Endodermal cell (in vitro differentiated cells): ENCODE results near the gene CAPN10. TPM values are rescaled to one million over a fixed set of nuclear protein-coding genes. Genes with fewer than 3 reads are reported as not detected.

Experiments used
- DNase-seq: peaks from one replicate; pipeline ENCODE4 v3.0.0-alpha.2; 2017
- H3K27ac ChIP-seq: 2 replicates; pipeline ENCODE4 v1.5.1; 2013; ENCODE audit warnings: mild to moderate bottlenecking, low read depth, low read length, moderate library complexity
- H3K27me3 ChIP-seq: 2 replicates; pipeline ENCODE4 v1.6.1; 2013; ENCODE audit warnings: mild to moderate bottlenecking, low read length, moderate library complexity; ENCODE audit not compliant: insufficient read depth, control insufficient read depth, poor library complexity, severe bottlenecking
- H3K36me3 ChIP-seq: 2 replicates; pipeline ENCODE4 v1.7.0; 2013; ENCODE audit warnings: mild to moderate bottlenecking, low read length, moderate library complexity; ENCODE audit not compliant: control insufficient read depth, insufficient read depth
- H3K4me1 ChIP-seq: one replicate; pipeline ENCODE4 v1.7.0; 2013; ENCODE audit warnings: low read length; ENCODE audit not compliant: control insufficient read depth, insufficient read depth
- H3K4me3 ChIP-seq: 2 replicates; pipeline ENCODE4 v1.5.1; 2013; ENCODE audit warnings: mild to moderate bottlenecking, low read length, moderate library complexity
- H3K9ac ChIP-seq: 2 replicates; pipeline ENCODE4 v1.6.1; 2013; ENCODE audit warnings: mild to moderate bottlenecking, low read length, moderate library complexity; ENCODE audit not compliant: poor library complexity, severe bottlenecking; ENCODE audit errors: extremely low read depth
- H3K9me3 ChIP-seq: 2 replicates; pipeline ENCODE4 v1.6.1; 2013; ENCODE audit warnings: mild to moderate bottlenecking, low read length, moderate library complexity; ENCODE audit not compliant: control insufficient read depth
- H3K27ac Mint-ChIP-seq: 2 replicates; pipeline ENCODE4 v1.8.0; 2020; ENCODE audit warnings: mixed read lengths
- H3K27me3 Mint-ChIP-seq: 2 replicates; pipeline ENCODE4 v1.8.0; 2021; ENCODE audit warnings: mild to moderate bottlenecking, mixed read lengths; ENCODE audit not compliant: insufficient read depth
- H3K36me3 Mint-ChIP-seq: 2 replicates; pipeline ENCODE4 v1.8.0; 2020; ENCODE audit warnings: low read depth, mixed read lengths
- H3K4me1 Mint-ChIP-seq: 2 replicates; pipeline ENCODE4 v1.8.0; 2020; ENCODE audit warnings: mixed read lengths
- H3K4me3 Mint-ChIP-seq: 2 replicates; pipeline ENCODE4 v1.8.0; 2020; ENCODE audit warnings: mild to moderate bottlenecking, moderate library complexity, mixed read lengths
- H3K9me3 Mint-ChIP-seq: 2 replicates; pipeline ENCODE4 v1.8.0; 2020; ENCODE audit warnings: mild to moderate bottlenecking, mixed read lengths
- CTCF ChIP-seq: fragments of 200-600 bp; sonication (generic); conservative IDR thresholded peaks from 2 replicates; pipeline ENCODE4 v1.5.0; 2021; ENCODE audit warnings: antibody characterized with exemption, mild to moderate bottlenecking
- WGBS, 2 experiments: methylation state at CpG; one replicate each; pipeline versions ENCODE4 v1.1.5 to v1.1.7; 2013; ENCODE audit warnings: missing lambda C conversion rate in 2 of 2, mixed read lengths in 1 of 2; ENCODE audit not compliant: insufficient coverage in 1 of 2, insufficient read length in 1 of 2; 5-methylcytosine and 5-hydroxymethylcytosine counted together
- total RNA-seq, 2 donors: library from RNA; stranded (reverse); fragmentation: NEBNext Ultra II Directional in 1 of 2; extraction: Animal tissue kit (Norgen Biotek cat#: 25700) in 1 of 2; gene quantifications; 2 replicates in 1 of 2; 3 replicates in 1 of 2; pipeline ENCODE4 v1.2.1, GENCODE V29; 2021

The CAPN10 gene
- total RNA-seq, 2 donors from 2014 or later, result 58.9 to 61.9 TPM

- 82 to 87% methylated on average over 16 to 18 of the region's 18 CpGs for WGBS, 2 experiments
- Histone ChIP-seq H3K27ac (no peak overlapping the region), H3K27me3 (peaks cover 19% of the 10 kb centered on the region), H3K9ac (no peak overlapping the region), H3K9me3 (peaks cover 10% of the 10 kb centered on the region), H3K36me3 (no peaks in the 10 kb centered on the region), H3K4me1 (no peaks in the 10 kb centered on the region), H3K4me3 (no peak overlapping the region)
- Mint-ChIP-seq H3K36me3 (no peaks in the 10 kb centered on the region), H3K27ac (no peak overlapping the region), H3K9me3 (peaks cover 28% of the 10 kb centered on the region), H3K4me3 (no peak overlapping the region), H3K27me3 (peaks cover 16% of the 10 kb centered on the region), H3K4me1 (peaks cover 1% of the 10 kb centered on the region)
- TF ChIP-seq CTCF, result no peak
- peak; percentile 13 for DNase-seq
These were observed 52.1 kb downstream of the CAPN10 start for GRCh38 chr2:240638512-240639160.

GRCh38 chr2:240639566-240639965 lies 53.0 kb downstream of the CAPN10 start:
- Histone ChIP-seq H3K4me1 (no peaks in the 10 kb centered on the region), H3K27me3 (peaks cover 19% of the 10 kb centered on the region), H3K9ac (no peak overlapping the region), H3K9me3 (peaks cover 1% of the 10 kb centered on the region), H3K4me3 (no peak overlapping the region), H3K36me3 (no peaks in the 10 kb centered on the region), H3K27ac (no peak overlapping the region)
- WGBS, 2 experiments, result 90 to 91% methylated on average over 9 to 18 of the region's 18 CpGs
- Mint-ChIP-seq H3K27me3 (peaks cover 20% of the 10 kb centered on the region), H3K9me3 (peaks cover 19% of the 10 kb centered on the region), H3K4me1 (peaks cover 1% of the 10 kb centered on the region), H3K27ac (no peak overlapping the region), H3K4me3 (no peak overlapping the region), H3K36me3 (no peaks in the 10 kb centered on the region)
- no peak for TF ChIP-seq CTCF
- DNase-seq, result peak; percentile 17

GRCh38 chr2:240640939-240641338 lies 54.4 kb downstream of the CAPN10 start:
- H3K27me3 ChIP-seq, result peaks cover 19% of the 10 kb centered on the region
- H3K9me3 ChIP-seq, result no peaks in the 10 kb centered on the region
- Mint-ChIP-seq H3K9me3 (peaks cover 7% of the 10 kb centered on the region), H3K4me1 (peaks cover 1% of the 10 kb centered on the region), H3K36me3 (no peaks in the 10 kb centered on the region), H3K27me3 (peaks cover 20% of the 10 kb centered on the region), H3K4me3 (no peak overlapping the region), H3K27ac (no peak overlapping the region)
- H3K4me3 ChIP-seq, result no peak overlapping the region
- no peak overlapping the region for H3K9ac ChIP-seq
- 28% methylated on average over 14 of the region's 16 CpGs; no CpG with 5 or more reads in 1 of the 2 experiments for WGBS, 2 experiments
- DNase-seq, result peak; percentile 91
- H3K36me3 ChIP-seq, result no peaks in the 10 kb centered on the region
- no peaks in the 10 kb centered on the region for H3K4me1 ChIP-seq
- peak; percentile 81 for TF ChIP-seq CTCF
- no peak overlapping the region for H3K27ac ChIP-seq
